PFSK-1 (cell line): ENCODE measurements around the gene GAS7.

Experiments
- FOXP2 ChIP-seq: optimal IDR thresholded peaks from 2 replicates; pipeline ENCODE3; 2011; ENCODE audit warnings: borderline replicate concordance, control low read depth, inconsistent platforms; ENCODE audit not compliant: insufficient read depth; ENCODE audit errors: extremely low read length, extremely low read depth
- POLR2AphosphoS5 ChIP-seq: IDR thresholded peaks from 2 replicates; pipeline ENCODE4 v1.6.1; 2012; ENCODE audit warnings: low read depth, mild to moderate bottlenecking, control low read depth, low read length, moderate library complexity
- REST ChIP-seq, 2 experiments: IDR thresholded peaks; 2 replicates each; pipeline versions ENCODE4 v1.6.1 to v1.8.0; 2011 to 2012; ENCODE audit warnings: low read depth in 2 of 2, low read length in 2 of 2, control low read depth in 1 of 2, inconsistent platforms in 1 of 2, mild to moderate bottlenecking in 1 of 2, moderate library complexity in 1 of 2; ENCODE audit not compliant: insufficient read depth in 1 of 2
- SIN3A ChIP-seq: IDR thresholded peaks from 2 replicates; pipeline ENCODE4 v1.6.1; 2012; ENCODE audit warnings: mild to moderate bottlenecking, low read length, moderate library complexity, borderline replicate concordance; ENCODE audit not compliant: insufficient read depth
- TAF1 ChIP-seq: IDR thresholded peaks from 2 replicates; pipeline ENCODE4 v1.6.1; 2012; ENCODE audit warnings: low read length, control low read depth, borderline replicate concordance; ENCODE audit not compliant: insufficient read depth

The GAS7 gene

GRCh38 chr17:10088444-10088843, 110.0 kb downstream of the GAS7 start:
- no peak for TF ChIP-seq REST (IDR thresholded peaks at IDR 0.05; ENCODE audit: insufficient read depth in 1 of 2, low read depth in 2 of 2, low read length in 2 of 2)

GRCh38 chr17:10087355-10087754, 111.1 kb downstream of the GAS7 start:
- TF ChIP-seq REST (IDR thresholded peaks at IDR 0.05; ENCODE audit: insufficient read depth in 1 of 2, low read depth in 2 of 2, low read length in 2 of 2) = no peak

DNA sequence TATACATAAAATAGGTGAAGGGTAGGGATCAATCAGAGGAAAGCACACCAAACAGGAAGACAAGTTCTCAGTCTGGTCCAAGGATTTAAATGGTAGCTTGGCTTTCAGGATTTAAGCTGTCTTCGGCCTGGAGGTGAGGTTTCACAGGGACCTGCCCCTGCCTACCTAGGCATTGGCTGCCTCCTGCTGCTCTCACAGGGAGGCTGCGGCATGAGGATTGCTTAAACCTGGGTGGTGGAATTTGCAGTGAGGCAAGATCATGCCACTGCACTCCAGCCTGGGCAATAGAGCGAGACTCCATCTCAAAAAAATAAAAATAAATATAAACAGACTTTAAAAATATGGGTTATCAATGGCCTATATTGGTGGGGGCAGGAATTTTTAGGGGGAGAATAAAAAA, 114.5 kb downstream of the GAS7 start:
- no peak for TF ChIP-seq REST (IDR thresholded peaks at IDR 0.05; ENCODE audit: insufficient read depth in 1 of 2, low read depth in 2 of 2, low read length in 2 of 2)
- TF ChIP-seq TAF1 = no peak
- TF ChIP-seq POLR2AphosphoS5 = no peak
- TF ChIP-seq SIN3A = no peak
- TF ChIP-seq FOXP2 = no peak

- TF ChIP-seq SIN3A = no peak
- TF ChIP-seq POLR2AphosphoS5 = no peak
- no peak for TF ChIP-seq FOXP2
- TF ChIP-seq REST (IDR thresholded peaks at IDR 0.05; ENCODE audit: insufficient read depth in 1 of 2, low read depth in 2 of 2, low read length in 2 of 2) = no peak
Observed at GRCh38 chr17:10082795-10083194, 115.6 kb downstream of the GAS7 start.

- TF ChIP-seq TAF1 = no peak
- no peak for TF ChIP-seq SIN3A
- TF ChIP-seq REST (IDR thresholded peaks at IDR 0.05; ENCODE audit: insufficient read depth in 1 of 2, low read depth in 2 of 2, low read length in 2 of 2) = no peak
- no peak for TF ChIP-seq FOXP2
- TF ChIP-seq POLR2AphosphoS5 = no peak
Observed at GRCh38 chr17:10081571-10082169, 116.7 kb downstream of the GAS7 start.
